Right lobe of liver (tissue), 4 donors: ENCODE data around the gene LPAR2.

ENCODE experiments used
- POLR2A ChIP-seq: fragments of 450-650 bp; IDR thresholded peaks from one replicate; pipeline ENCODE4 v1.6.1; 2017; ENCODE audit warnings: antibody characterized with exemption, mild to moderate bottlenecking
- TF ChIP-seq, protein P1 (sequence below), 4 donors: fragments of 200-600 bp in 3 of 4; fragments of 450-650 bp in 1 of 4; IDR thresholded peaks; one replicate each; pipeline versions ENCODE4 v1.5.1 to v1.8.0; 2016 to 2022; ENCODE audit warnings: antibody characterized with exemption in 4 of 4, mild to moderate bottlenecking in 2 of 4
- donor health status: DM: no; HTN: no; CAD: no.
- donor health status: DM: no; HTN: no; CAD: no.
- donor health status: DM: no; HTN: yes; CAD: no.

DNA sequence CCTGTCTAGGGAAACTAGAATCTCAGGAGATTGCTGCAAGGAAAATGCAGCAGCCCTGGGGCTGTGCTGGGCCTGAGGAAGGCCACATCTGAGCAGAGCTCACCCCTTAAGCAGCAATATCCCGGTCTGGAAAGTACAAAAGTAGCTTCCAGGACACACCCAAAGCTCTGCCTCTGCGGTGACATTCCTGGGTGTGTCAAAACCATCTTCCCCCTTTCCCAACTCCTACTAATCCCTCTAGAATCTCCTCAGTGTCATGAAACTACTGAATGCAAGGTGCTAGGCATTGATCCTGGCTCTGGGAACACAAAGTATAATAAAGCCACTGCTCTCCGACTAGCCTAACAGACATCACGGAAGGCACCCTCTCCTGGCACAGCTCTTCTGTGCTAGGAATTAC, 14.5 kb downstream of the LPAR2 start:
- no peak for TF ChIP-seq POLR2A
- TF ChIP-seq, protein P1, sequence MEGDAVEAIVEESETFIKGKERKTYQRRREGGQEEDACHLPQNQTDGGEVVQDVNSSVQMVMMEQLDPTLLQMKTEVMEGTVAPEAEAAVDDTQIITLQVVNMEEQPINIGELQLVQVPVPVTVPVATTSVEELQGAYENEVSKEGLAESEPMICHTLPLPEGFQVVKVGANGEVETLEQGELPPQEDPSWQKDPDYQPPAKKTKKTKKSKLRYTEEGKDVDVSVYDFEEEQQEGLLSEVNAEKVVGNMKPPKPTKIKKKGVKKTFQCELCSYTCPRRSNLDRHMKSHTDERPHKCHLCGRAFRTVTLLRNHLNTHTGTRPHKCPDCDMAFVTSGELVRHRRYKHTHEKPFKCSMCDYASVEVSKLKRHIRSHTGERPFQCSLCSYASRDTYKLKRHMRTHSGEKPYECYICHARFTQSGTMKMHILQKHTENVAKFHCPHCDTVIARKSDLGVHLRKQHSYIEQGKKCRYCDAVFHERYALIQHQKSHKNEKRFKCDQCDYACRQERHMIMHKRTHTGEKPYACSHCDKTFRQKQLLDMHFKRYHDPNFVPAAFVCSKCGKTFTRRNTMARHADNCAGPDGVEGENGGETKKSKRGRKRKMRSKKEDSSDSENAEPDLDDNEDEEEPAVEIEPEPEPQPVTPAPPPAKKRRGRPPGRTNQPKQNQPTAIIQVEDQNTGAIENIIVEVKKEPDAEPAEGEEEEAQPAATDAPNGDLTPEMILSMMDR (IDR thresholded peaks at IDR 0.05), result no peak
